GM12864 (cell line): ENCODE measurements around the gene ATXN7L3.

Experiments
- DNase-seq: peaks from one replicate; pipeline ENCODE4 v3.0.0-alpha.2; 2011; ENCODE audit warnings: low read depth
- H3K4me3 ChIP-seq: 2 replicates; pipeline ENCODE4 v1.5.1; 2011; ENCODE audit warnings: mild to moderate bottlenecking, low read depth, low read length, control low read depth
- CTCF ChIP-seq: IDR thresholded peaks from 2 replicates; pipeline ENCODE4 v1.5.1; 2011; ENCODE audit warnings: low read depth, mild to moderate bottlenecking, moderate library complexity, low read length, control low read depth, inconsistent platforms; ENCODE audit errors: missing control alignments

Gene ATXN7L3

GRCh38 chr17:44221084-44221861 is 21.6 kb upstream of the ATXN7L3 start:
- no peak for DNase-seq
- no peak for TF ChIP-seq CTCF
- H3K4me3 ChIP-seq = peak overlapping the region; percentile 87

- H3K4me3 ChIP-seq = peak overlapping the region; percentile 87
- TF ChIP-seq CTCF = no peak
- no peak for DNase-seq
Observed at GRCh38 chr17:44220213-44221083, 20.8 kb upstream of the ATXN7L3 start.

GRCh38 chr17:44219616-44220212 is 20.0 kb upstream of the ATXN7L3 start, which contains the start of gene UBTF:
Gene UBTF (minus strand): TSS chr17:44219675. CDS start chr17:44218229, 1,446 bp downstream.
- peak within 1 kb of the TSS; percentile 87 for H3K4me3 ChIP-seq
- TF ChIP-seq CTCF = no peak
- DNase-seq = no peak

GRCh38 chr17:44219108-44219615 is 19.5 kb upstream of the ATXN7L3 start:
- peak; percentile 58 for TF ChIP-seq CTCF
- DNase-seq = no peak

GRCh38 chr17:44218344-44219107 is 18.8 kb upstream of the ATXN7L3 start:
- peak overlapping the region; percentile 87 for H3K4me3 ChIP-seq
- peak; percentile 63 for TF ChIP-seq CTCF
- DNase-seq = peak; percentile 54

More at GRCh38 chr17:44219108-44219615, 19.5 kb upstream of the ATXN7L3 start:
- H3K4me3 ChIP-seq = peak overlapping the region; percentile 87

GRCh38 chr17:44217738-44218343 is 18.2 kb upstream of the ATXN7L3 start:
- TF ChIP-seq CTCF = no peak
- H3K4me3 ChIP-seq = peak overlapping the region; percentile 68
- no peak for DNase-seq
